ENCODE results near the gene EML6. TPM values are rescaled to one million over a fixed set of nuclear protein-coding genes. Genes with fewer than 3 reads are reported as not detected.

The EML6 gene
- total RNA-seq, 6 donors from 2014 or later, result 1.5 to 7.3 (median 4.0) TPM

GRCh38 chr2:54709336-54709809 is 14.1 kb upstream of the EML6 start:
- TF ChIP-seq, protein P1, sequence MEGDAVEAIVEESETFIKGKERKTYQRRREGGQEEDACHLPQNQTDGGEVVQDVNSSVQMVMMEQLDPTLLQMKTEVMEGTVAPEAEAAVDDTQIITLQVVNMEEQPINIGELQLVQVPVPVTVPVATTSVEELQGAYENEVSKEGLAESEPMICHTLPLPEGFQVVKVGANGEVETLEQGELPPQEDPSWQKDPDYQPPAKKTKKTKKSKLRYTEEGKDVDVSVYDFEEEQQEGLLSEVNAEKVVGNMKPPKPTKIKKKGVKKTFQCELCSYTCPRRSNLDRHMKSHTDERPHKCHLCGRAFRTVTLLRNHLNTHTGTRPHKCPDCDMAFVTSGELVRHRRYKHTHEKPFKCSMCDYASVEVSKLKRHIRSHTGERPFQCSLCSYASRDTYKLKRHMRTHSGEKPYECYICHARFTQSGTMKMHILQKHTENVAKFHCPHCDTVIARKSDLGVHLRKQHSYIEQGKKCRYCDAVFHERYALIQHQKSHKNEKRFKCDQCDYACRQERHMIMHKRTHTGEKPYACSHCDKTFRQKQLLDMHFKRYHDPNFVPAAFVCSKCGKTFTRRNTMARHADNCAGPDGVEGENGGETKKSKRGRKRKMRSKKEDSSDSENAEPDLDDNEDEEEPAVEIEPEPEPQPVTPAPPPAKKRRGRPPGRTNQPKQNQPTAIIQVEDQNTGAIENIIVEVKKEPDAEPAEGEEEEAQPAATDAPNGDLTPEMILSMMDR (IDR thresholded peaks at IDR 0.05), result no peak
- no peak for TF ChIP-seq POLR2AphosphoS5 (IDR thresholded peaks at IDR 0.05)
- no peak for TF ChIP-seq EP300 (IDR thresholded peaks at IDR 0.05)
- TF ChIP-seq POLR2A (IDR thresholded peaks at IDR 0.05), result no peak
- peak overlapping the region in 3 of 4 donors; percentile 37 to 56 (median 52) for H3K4me3 ChIP-seq
- H3K27me3 ChIP-seq, result peaks cover 0 to 4% (median 0%) of the 10 kb centered on the region in 4 donors
- peak overlapping the region in 1 of 4 donors; percentile 55 for H3K27ac ChIP-seq
- ATAC-seq (ENCODE audit: low FRiP score in 2 of 2) (peak; percentile 64 to 81), DNase-seq (peak in 1 of 2 donors; percentile 57)
- no peaks in the 10 kb centered on the region for H3K9me3 ChIP-seq
- H3K36me3 ChIP-seq, result no peaks in the 10 kb centered on the region
- WGBS, 2 donors, result 30 to 62% methylated on average over 2 to 16 of the region's 18 CpGs
- H3K4me1 ChIP-seq, result peaks cover 0 to 17% (median 3%) of the 10 kb centered on the region in 4 donors

DNA sequence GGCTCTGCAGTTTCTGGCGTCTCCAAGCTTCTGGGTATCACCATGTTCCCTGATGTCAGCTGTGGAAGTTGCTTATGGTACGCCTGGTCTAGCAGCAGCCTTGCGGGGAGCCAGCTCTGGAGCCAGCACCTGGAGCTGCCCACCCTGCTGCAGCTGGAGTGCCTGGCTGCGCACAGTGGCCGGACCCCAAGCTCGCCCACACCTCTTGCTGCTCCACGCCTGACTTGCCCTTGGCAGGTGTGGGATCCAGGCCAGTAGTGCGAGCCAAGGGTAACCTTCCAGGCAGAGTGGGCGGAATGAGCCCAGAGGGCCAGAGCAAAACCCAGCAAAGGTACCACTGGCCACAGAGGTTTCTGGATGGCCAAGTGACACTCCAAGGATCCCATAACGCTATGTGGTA is 13.2 kb upstream of the EML6 start:
- WGBS, 2 donors, result 72 to 92% methylated on average over 8 to 10 of the region's 10 CpGs
- no peaks in the 10 kb centered on the region for H3K36me3 ChIP-seq
- H3K27me3 ChIP-seq, result peaks cover 0 to 4% (median 0%) of the 10 kb centered on the region in 4 donors
- H3K4me1 ChIP-seq, result peaks cover 0 to 15% (median 3%) of the 10 kb centered on the region in 4 donors
- TF ChIP-seq, protein P1 (IDR thresholded peaks at IDR 0.05), result no peak
- TF ChIP-seq EP300 (IDR thresholded peaks at IDR 0.05) (no peak), POLR2A (IDR thresholded peaks at IDR 0.05) (no peak), POLR2AphosphoS5 (IDR thresholded peaks at IDR 0.05) (no peak)
- no peak overlapping the region for H3K4me3 ChIP-seq
- H3K27ac ChIP-seq, result no peak overlapping the region
- DNase-seq (peak in 1 of 2 donors; percentile 61), ATAC-seq (ENCODE audit: low FRiP score in 2 of 2) (no peak)
- no peaks in the 10 kb centered on the region for H3K9me3 ChIP-seq

DNA sequence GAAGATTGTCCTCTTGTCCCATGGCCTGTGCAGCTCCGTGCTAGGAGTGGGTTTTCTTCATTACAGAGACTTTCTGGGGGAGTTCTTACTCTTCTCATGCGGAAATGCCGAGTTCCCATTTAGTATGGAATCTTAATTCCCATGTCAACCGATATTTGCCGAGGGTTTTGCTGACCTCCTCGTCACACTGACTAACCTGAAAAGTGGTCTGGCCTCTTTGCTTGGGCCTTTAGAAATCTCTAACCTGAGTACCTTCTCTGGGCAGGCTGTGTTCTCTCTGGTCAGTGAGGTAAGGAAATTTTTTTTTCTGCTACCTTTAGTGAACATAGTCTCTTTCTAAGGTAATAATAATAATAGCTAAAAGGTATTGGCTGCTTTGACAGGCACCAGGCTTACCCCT is 10.9 kb upstream of the EML6 start:
- Histone ChIP-seq H3K4me1 (peaks cover 0 to 15% (median 3%) of the 10 kb centered on the region in 4 donors), H3K4me3 (no peak overlapping the region), H3K36me3 (no peaks in the 10 kb centered on the region), H3K9me3 (no peaks in the 10 kb centered on the region), H3K27ac (no peak overlapping the region), H3K27me3 (peaks cover 0 to 4% (median 0%) of the 10 kb centered on the region in 4 donors)
- TF ChIP-seq EP300 (IDR thresholded peaks at IDR 0.05) (no peak), POLR2AphosphoS5 (IDR thresholded peaks at IDR 0.05) (no peak), POLR2A (IDR thresholded peaks at IDR 0.05) (no peak)
- TF ChIP-seq, protein P1 (IDR thresholded peaks at IDR 0.05), result no peak
- ATAC-seq (ENCODE audit: low FRiP score in 2 of 2) (no peak), DNase-seq (no peak)
- WGBS, 2 donors, result 90 to 96% methylated on average over 6 of the region's 6 CpGs

DNA sequence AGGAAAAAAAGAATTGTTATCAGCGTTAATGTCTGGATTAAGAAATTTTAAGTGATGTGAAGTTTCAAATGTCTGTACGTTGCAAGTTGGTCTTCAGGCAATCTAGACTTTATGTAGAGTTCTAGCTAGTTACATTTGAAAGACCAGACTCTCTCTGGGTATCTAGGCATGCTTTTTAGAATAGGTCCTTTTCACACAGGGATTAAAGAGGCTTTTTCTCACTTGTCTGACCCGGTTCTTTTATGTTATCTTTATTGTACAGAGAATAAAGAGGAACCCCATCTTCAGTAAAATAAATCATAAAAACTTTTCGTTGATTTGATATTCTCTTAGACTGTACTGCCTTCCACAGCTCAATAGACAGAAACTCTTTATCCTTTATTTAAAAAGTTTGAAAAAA is 8.5 kb upstream of the EML6 start:
- no peak overlapping the region for H3K27ac ChIP-seq
- H3K36me3 ChIP-seq, result no peaks in the 10 kb centered on the region
- DNase-seq, result no peak
- no peaks in the 10 kb centered on the region for H3K9me3 ChIP-seq
- TF ChIP-seq POLR2AphosphoS5 (IDR thresholded peaks at IDR 0.05) (no peak), POLR2A (IDR thresholded peaks at IDR 0.05) (no peak), EP300 (IDR thresholded peaks at IDR 0.05) (no peak)
- TF ChIP-seq, protein P1 (IDR thresholded peaks at IDR 0.05), result no peak
- H3K4me1 ChIP-seq, result no peaks in the 10 kb centered on the region
- WGBS, 2 donors, result 60 to 66% methylated on average over 4 of the region's 4 CpGs
- no peaks in the 10 kb centered on the region for H3K27me3 ChIP-seq
- no peak overlapping the region for H3K4me3 ChIP-seq
- no peak for ATAC-seq (ENCODE audit: low FRiP score in 2 of 2)

DNA sequence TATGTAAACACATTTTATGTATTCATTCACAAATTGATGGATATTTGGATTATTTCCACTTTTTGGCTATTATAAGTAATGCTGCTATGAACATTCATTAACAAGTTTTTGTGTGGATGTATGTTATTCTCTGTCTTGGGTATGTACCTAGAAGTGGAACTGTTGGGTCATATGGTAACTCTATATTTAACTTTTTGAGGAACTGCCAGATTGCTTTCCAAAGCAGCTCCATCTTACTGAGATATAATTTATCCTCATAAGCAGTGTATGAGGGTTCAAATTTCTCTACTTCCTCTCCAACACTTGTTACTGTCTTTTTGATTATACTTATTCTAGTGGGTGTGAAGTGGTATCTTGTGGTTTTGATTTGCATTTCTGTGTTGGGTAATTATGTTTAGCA is 7.1 kb upstream of the EML6 start:
- Histone ChIP-seq H3K27me3 (no peaks in the 10 kb centered on the region), H3K4me1 (no peaks in the 10 kb centered on the region), H3K9me3 (no peaks in the 10 kb centered on the region), H3K27ac (no peak overlapping the region), H3K4me3 (no peak overlapping the region), H3K36me3 (no peaks in the 10 kb centered on the region)
- DNase-seq (no peak), ATAC-seq (ENCODE audit: low FRiP score in 2 of 2) (no peak)
- TF ChIP-seq EP300 (IDR thresholded peaks at IDR 0.05) (no peak), POLR2A (IDR thresholded peaks at IDR 0.05) (no peak), POLR2AphosphoS5 (IDR thresholded peaks at IDR 0.05) (no peak)
- TF ChIP-seq, protein P1 (IDR thresholded peaks at IDR 0.05), result no peak

Measured in upper lobe of left lung (tissue), 6 donors.